ENCODE results near the gene PPP1R7.
"Not testable (repeated sequence)": the region's sequence is repeated elsewhere in the genome, so short reads cannot be mapped to it uniquely, and the experiment has no call there.

PPP1R7 gene

GRCh38 chr2:241149925-241150659 is at the start of gene PPP1R7:
PPP1R7 (plus strand) TSS chr2:241150467; CDS start chr2:241150496, 29 bp downstream.
- DNase-seq, result peak; percentile 90

- DNase-seq, result peak; percentile 78
Observed at GRCh38 chr2:241102239-241102803, 47.9 kb upstream of the PPP1R7 start, which contains the start of gene MTERF4. MTERF4 (minus strand) TSS chr2:241102287; CDS start chr2:241102273, 14 bp downstream.

- DNase-seq, result no peak
Observed at GRCh38 chr2:241103176-241103595, 47.1 kb upstream of the PPP1R7 start.

GRCh38 chr2:241104611-241105010 is 45.7 kb upstream of the PPP1R7 start:
- not testable (repeated sequence) for DNase-seq

GRCh38 chr2:241105641-241106040 is 44.6 kb upstream of the PPP1R7 start:
- no peak for DNase-seq

- DNase-seq, result no peak
Observed at GRCh38 chr2:241107031-241107783, 43.1 kb upstream of the PPP1R7 start.

- DNase-seq, result no peak
Observed at GRCh38 chr2:241108271-241109209, 41.7 kb upstream of the PPP1R7 start.

GRCh38 chr2:241109210-241110088 is 40.8 kb upstream of the PPP1R7 start:
- DNase-seq, result no peak

GRCh38 chr2:241110089-241110606 is 40.1 kb upstream of the PPP1R7 start:
- no peak for DNase-seq

GRCh38 chr2:241110607-241111439 is 39.4 kb upstream of the PPP1R7 start:
- DNase-seq, result no peak

- no peak for DNase-seq
Observed at GRCh38 chr2:241111440-241111805, 38.8 kb upstream of the PPP1R7 start.

- no peak for DNase-seq
Observed at GRCh38 chr2:241112046-241112445, 38.2 kb upstream of the PPP1R7 start.

- no peak for DNase-seq
Observed at GRCh38 chr2:241112592-241112991, 37.7 kb upstream of the PPP1R7 start.

GRCh38 chr2:241114836-241115235 is 35.4 kb upstream of the PPP1R7 start:
- no peak for DNase-seq

- no peak for DNase-seq
Observed at GRCh38 chr2:241115361-241115760, 34.9 kb upstream of the PPP1R7 start.

- no peak for DNase-seq
Observed at GRCh38 chr2:241116606-241117560, 33.4 kb upstream of the PPP1R7 start.

GRCh38 chr2:241118737-241119505 is 31.3 kb upstream of the PPP1R7 start:
- no peak for DNase-seq

- DNase-seq, result no peak
Observed at GRCh38 chr2:241120440-241120839, 29.8 kb upstream of the PPP1R7 start.
